Ovary (tissue), 9 donors: ENCODE results near the gene INTS11. TPM values are rescaled to one million over a fixed set of nuclear protein-coding genes. Genes with fewer than 3 reads are reported as not detected.
A peak's percentile ranks its signal among the peaks of the same experiment; 100 is the strongest.

Experiments
- DNase-seq, 5 donors: peaks; one replicate each; pipeline ENCODE4 v3.0.0-alpha.2; 2019 to 2020
- H3K27ac ChIP-seq, 2 donors: fragments of 200-600 bp; one replicate each; pipeline versions ENCODE4 v1.5.1 to v1.8.0; 2019 to 2022
- H3K27me3 ChIP-seq: fragments of 200-600 bp; one replicate; pipeline ENCODE4 v1.8.0; 2022
- H3K36me3 ChIP-seq: fragments of 200-600 bp; sonication (generic); one replicate; pipeline ENCODE4 v1.5.1; 2019
- H3K4me1 ChIP-seq: one replicate; pipeline ENCODE4 v1.8.1; 2013; ENCODE audit warnings: mild to moderate bottlenecking, moderate library complexity; ENCODE audit not compliant: insufficient read depth
- H3K4me3 ChIP-seq: fragments of 200-600 bp; sonication (generic); one replicate; pipeline ENCODE4 v1.5.1; 2017
- H3K9me3 ChIP-seq, 2 donors: fragments of 200-600 bp in 1 of 2; sonication (generic) in 1 of 2; one replicate each; pipeline versions ENCODE4 v1.5.1 to v1.8.1; 2013 to 2019; ENCODE audit warnings: mild to moderate bottlenecking in 1 of 2, moderate library complexity in 1 of 2
- EP300 ChIP-seq: sonication (generic); formaldehyde crosslinking; IDR thresholded peaks from one replicate; pipeline ENCODE4 v1.6.1; 2017; ENCODE audit warnings: antibody characterized with exemption
- POLR2A ChIP-seq: fragments of 450-650 bp; IDR thresholded peaks from one replicate; pipeline ENCODE4 v1.6.1; 2017; ENCODE audit warnings: antibody characterized with exemption, mild to moderate bottlenecking, moderate library complexity
- WGBS, 3 donors: extraction: QIAGEN DNeasy Blood & Tissue Kit in 1 of 3; methylation state at CpG; one replicate each; pipeline versions ENCODE4 v1.1.5 to v1.1.7; 2013 to 2017; 5-methylcytosine and 5-hydroxymethylcytosine counted together
- intact Hi-C, 4 donors: fragments of 100-400 bp; cut with DNase I; formaldehyde crosslinking; loops; one replicate each; pipeline versions ENCODE4 v1.11.0 to v1.15.1; 2022 to 2023
- polyA plus RNA-seq, 2 donors: library from polyadenylated mRNA; stranded (reverse); fragments of 200-250 nt in 1 of 2; fragments of 350-450 nt in 1 of 2; fragmentation: Illumina TruSeq in 1 of 2; extraction: RNeasy Lipid Tissue Mini Kit (QIAGEN cat#74804) in 1 of 2; gene quantifications; one replicate each; pipeline ENCODE4 v1.2.3, GENCODE V29; 2013 to 2014
- total RNA-seq, 7 donors: library from RNA; depleted of rRNA in 2 of 7; stranded (reverse); fragments of >200 nt in 2 of 7; fragmentation: NEBNext Ultra II Directional in 3 of 7; extraction: Animal tissue kit (Norgen Biotek cat#: 25700) in 3 of 7; gene quantifications; one replicate each; pipeline versions ENCODE4 v1.1.0 to v1.2.4, GENCODE V29; 2016 to 2023
- TF ChIP-seq, protein P1 (sequence below), 3 donors: fragments of 450-650 bp in 2 of 3; fragments of 200-600 bp in 1 of 3; IDR thresholded peaks; one replicate each; pipeline versions ENCODE4 v1.5.1 to v1.8.0; 2016 to 2022; ENCODE audit warnings: antibody characterized with exemption in 3 of 3, mild to moderate bottlenecking in 1 of 3
- donor health status: DM: no; HTN: no; CAD: no; lungs with moderate emphysema.
- donor health status: DM: no; HTN: no; CAD: no.
- donor health status: Bipolar disorder and iron deficiency.
- donor health status: DM: yes; HTN: yes; CAD: no.
- donor health status: DM: no; HTN: no; CAD: no.
- donor health status: DM: yes; HTN: yes; CAD: no.

INTS11 gene
- total and polyA plus RNA-seq, 9 donors = 72.6 to 135 (median 109) TPM

DNA sequence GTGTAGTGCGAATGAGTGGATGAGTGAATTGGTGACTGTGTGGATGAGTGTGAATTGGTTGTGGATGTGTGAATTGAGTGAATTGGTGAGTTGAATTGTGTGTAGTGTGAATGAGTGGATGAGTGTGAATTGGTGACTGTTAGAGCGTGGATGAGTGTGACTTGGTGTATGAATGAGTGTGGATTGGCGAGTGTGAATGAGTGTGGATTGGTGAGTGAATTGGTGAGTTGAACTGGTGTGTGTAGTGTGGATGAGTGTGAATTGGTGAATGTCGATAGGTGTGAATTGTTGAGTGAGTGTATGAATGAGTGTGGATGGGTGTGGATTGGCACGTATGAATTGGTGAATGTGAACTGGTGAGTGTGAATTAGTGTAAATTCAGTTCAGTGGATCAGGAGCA, 42.9 kb upstream of the INTS11 start:
- Histone ChIP-seq H3K36me3 (no peaks in the 10 kb centered on the region), H3K27me3 (no peaks in the 10 kb centered on the region), H3K4me3 (no peak overlapping the region), H3K27ac (no peak overlapping the region), H3K4me1 (no peaks in the 10 kb centered on the region), H3K9me3 (no peaks in the 10 kb centered on the region)
- 91 to 93% (median 92%) methylated on average over 5 of the region's 5 CpGs for WGBS, 3 donors
- DNase-seq = no peak
- intact Hi-C loops = no loop called here
- TF ChIP-seq POLR2A (no peak), EP300 (no peak)
- TF ChIP-seq, protein P1, sequence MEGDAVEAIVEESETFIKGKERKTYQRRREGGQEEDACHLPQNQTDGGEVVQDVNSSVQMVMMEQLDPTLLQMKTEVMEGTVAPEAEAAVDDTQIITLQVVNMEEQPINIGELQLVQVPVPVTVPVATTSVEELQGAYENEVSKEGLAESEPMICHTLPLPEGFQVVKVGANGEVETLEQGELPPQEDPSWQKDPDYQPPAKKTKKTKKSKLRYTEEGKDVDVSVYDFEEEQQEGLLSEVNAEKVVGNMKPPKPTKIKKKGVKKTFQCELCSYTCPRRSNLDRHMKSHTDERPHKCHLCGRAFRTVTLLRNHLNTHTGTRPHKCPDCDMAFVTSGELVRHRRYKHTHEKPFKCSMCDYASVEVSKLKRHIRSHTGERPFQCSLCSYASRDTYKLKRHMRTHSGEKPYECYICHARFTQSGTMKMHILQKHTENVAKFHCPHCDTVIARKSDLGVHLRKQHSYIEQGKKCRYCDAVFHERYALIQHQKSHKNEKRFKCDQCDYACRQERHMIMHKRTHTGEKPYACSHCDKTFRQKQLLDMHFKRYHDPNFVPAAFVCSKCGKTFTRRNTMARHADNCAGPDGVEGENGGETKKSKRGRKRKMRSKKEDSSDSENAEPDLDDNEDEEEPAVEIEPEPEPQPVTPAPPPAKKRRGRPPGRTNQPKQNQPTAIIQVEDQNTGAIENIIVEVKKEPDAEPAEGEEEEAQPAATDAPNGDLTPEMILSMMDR (IDR thresholded peaks at IDR 0.05) = no peak

DNA sequence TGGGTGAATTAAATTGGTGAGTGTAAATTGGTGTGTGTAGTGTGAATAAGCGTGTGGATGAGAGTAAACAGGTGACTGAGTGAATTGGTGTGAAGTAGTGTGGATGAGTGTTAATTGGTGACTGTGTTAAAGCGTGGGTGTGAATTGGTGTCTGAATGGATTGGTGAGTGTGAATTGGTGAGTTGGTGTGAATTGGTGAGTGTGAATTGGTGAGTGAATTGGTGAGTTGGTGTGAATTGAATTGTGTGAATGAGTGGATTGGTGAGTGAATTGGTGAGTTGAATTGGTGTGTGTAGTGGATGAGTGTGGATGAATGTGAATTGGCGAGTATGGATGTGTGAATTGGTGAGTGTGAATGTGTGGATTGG, 42.2 kb upstream of the INTS11 start:
- H3K9me3 ChIP-seq = no peaks in the 10 kb centered on the region
- WGBS, 3 donors = 89 to 95% (median 89%) methylated on average over 2 to 3 of the region's 3 CpGs
- H3K27me3 ChIP-seq = no peaks in the 10 kb centered on the region
- no peak overlapping the region for H3K4me3 ChIP-seq
- H3K27ac ChIP-seq = no peak overlapping the region
- no peak for DNase-seq
- no peak for TF ChIP-seq EP300
- TF ChIP-seq, protein P1 (IDR thresholded peaks at IDR 0.05) = no peak
- TF ChIP-seq POLR2A = no peak
- intact Hi-C loops = no loop called here
- H3K36me3 ChIP-seq = no peaks in the 10 kb centered on the region
- H3K4me1 ChIP-seq = no peaks in the 10 kb centered on the region

DNA sequence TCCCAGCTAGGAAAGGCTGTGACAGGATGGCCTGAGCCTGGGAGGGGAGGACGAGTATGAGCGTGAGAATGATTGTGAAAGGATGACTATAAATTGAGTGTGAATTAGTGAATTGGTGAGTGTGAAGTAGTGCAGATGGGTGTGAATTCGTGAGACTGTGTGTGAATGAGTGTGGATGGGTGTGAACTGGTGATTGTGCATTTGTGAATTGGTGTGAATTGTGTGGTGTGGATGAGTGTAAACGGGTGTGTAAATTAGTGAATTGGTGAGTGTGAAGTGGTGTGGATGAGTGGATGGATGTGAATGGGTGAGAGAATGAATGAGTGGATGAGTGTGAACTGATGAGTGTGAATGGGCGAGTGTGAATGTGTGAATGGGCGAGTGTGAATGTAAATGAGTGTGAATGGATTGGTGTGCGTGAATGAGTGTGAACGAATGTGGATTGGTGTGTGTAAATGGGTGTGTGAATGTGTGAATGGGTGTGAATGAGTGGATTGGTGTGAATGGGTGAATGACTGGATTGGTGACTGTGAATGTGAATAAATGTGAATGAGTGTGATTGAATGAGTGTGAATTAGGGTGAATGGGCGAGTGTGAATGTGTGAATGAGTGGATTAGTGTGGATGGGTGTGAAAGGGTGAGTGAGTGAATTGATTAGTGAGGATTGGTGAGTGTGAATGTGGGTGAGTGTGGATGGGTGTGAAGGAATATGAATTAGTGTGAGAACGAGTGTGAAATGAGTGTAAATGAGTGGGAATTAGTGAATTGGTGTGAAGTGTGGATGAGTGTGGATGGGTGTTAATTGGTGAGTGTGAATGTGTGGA, 41.6 kb upstream of the INTS11 start:
- Histone ChIP-seq H3K27ac (no peak overlapping the region), H3K27me3 (no peaks in the 10 kb centered on the region), H3K36me3 (no peaks in the 10 kb centered on the region), H3K4me3 (no peak overlapping the region), H3K9me3 (no peaks in the 10 kb centered on the region), H3K4me1 (no peaks in the 10 kb centered on the region)
- intact Hi-C loops = no loop called here
- TF ChIP-seq EP300 = no peak
- no peak for TF ChIP-seq POLR2A
- TF ChIP-seq, protein P1 (IDR thresholded peaks at IDR 0.05) = no peak
- WGBS, 3 donors = 74 to 83% (median 77%) methylated on average over 10 of the region's 10 CpGs
- DNase-seq = no peak

DNA sequence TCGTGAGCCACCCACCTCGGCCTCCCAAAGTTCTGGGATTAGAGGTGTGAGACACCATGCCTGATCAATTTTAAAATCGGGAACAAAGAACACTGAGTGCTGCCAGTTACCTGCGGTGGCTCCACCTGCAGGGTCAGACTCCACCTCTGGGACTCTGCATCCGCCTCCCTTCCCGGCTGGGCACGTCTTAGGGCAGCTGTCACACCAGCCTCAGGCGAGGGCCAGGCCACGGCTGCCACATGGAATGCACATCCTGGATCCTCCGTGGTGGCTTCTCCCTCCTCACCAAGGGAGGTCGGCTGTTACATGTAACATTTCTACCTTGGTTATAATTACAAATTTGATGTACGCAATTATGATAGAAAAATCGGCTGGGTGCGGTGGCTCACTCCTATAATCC, 39.8 kb upstream of the INTS11 start:
- H3K27me3 ChIP-seq = no peaks in the 10 kb centered on the region
- no peak for DNase-seq
- H3K9me3 ChIP-seq = no peaks in the 10 kb centered on the region
- peaks cover 2% of the 10 kb centered on the region for H3K4me1 ChIP-seq
- H3K4me3 ChIP-seq = no peak overlapping the region
- no peaks in the 10 kb centered on the region for H3K36me3 ChIP-seq
- H3K27ac ChIP-seq = no peak overlapping the region
- TF ChIP-seq POLR2A (no peak), EP300 (no peak)
- intact Hi-C loops = no loop called here
- WGBS, 3 donors = 78 to 84% (median 83%) methylated on average over 14 of the region's 14 CpGs

DNA sequence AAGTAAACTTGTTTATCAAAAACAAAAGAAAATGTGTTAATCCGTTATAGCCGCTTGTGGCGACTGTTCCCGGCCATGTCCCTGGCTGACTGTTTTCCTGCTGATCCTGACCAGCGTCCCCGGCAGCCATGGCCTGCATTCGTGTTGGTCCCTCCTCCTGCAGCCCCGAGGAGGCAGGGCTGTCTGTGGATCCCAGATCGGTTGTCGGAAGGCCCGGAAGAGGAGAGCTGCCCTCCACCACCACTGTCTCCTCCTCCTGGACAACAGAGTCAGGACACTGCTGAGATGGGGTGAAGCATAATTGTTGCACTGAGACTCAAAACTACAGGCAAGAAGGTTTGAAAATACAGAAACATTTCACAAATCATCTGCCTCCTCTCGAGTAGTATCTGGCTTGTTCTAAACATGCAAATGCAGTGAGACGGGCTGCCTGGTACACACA, 37.5 kb upstream of the INTS11 start:
- TF ChIP-seq EP300 (no peak), POLR2A (no peak)
- TF ChIP-seq, protein P1 (IDR thresholded peaks at IDR 0.05) = no peak
- Histone ChIP-seq H3K27me3 (no peaks in the 10 kb centered on the region), H3K27ac (no peak overlapping the region), H3K4me3 (no peak overlapping the region), H3K36me3 (no peaks in the 10 kb centered on the region), H3K9me3 (no peaks in the 10 kb centered on the region), H3K4me1 (peaks cover 8% of the 10 kb centered on the region)
- DNase-seq = peak in 2 of 5 donors; percentile 26 to 38
- intact Hi-C loops = no loop called here
- whole genome bisulfite sequencing, 3 donors = 14 to 24% (median 20%) methylated on average over 13 of the region's 13 CpGs
